Omental fat pad (tissue), 4 donors: ENCODE data around the gene STK4. TPM values are rescaled to one million over a fixed set of nuclear protein-coding genes. Genes with fewer than 3 reads are reported as not detected.
A peak's percentile ranks its signal among the peaks of the same experiment; 100 is the strongest.

Experiments used
- ATAC-seq: fragments of 150-250 bp; one replicate; pipeline ENCODE4 v1.9.1; 2016; ENCODE audit warnings: mild to moderate bottlenecking, moderate library complexity; ENCODE audit not compliant: low FRiP score
- DNase-seq: peaks from one replicate; pipeline ENCODE4 v3.0.0-alpha.2; 2019; ENCODE audit warnings: low spot score
- CTCF ChIP-seq, 3 donors: fragments of 450-650 bp; IDR thresholded peaks; one replicate each; pipeline ENCODE4 v1.5.1; 2016 to 2017; ENCODE audit warnings: antibody characterized with exemption in 3 of 3, mild to moderate bottlenecking in 3 of 3, moderate library complexity in 2 of 3
- total RNA-seq, 4 donors: library from RNA; depleted of rRNA; stranded (reverse); fragments of >200 nt; gene quantifications; one replicate each; pipeline ENCODE4 v1.1.0, GENCODE V29; 2016

Gene STK4
- total RNA-seq, 4 donors from 2014 or later = 26.4 to 51.9 (median 38.6) TPM

GRCh38 chr20:45067558-45067957 is 101.2 kb downstream of the STK4 start:
- no peak for TF ChIP-seq CTCF (IDR thresholded peaks at IDR 0.05)
- no peak for DNase-seq
- ATAC-seq = peak; percentile 83

- TF ChIP-seq CTCF (IDR thresholded peaks at IDR 0.05) = no peak
- DNase-seq (no peak), ATAC-seq (no peak)
These were observed 102.9 kb downstream of the STK4 start for GRCh38 chr20:45069261-45069660.

- no peak for TF ChIP-seq CTCF (IDR thresholded peaks at IDR 0.05)
- ATAC-seq (no peak), DNase-seq (no peak)
These were observed 104.8 kb downstream of the STK4 start for GRCh38 chr20:45070932-45071632.

- ATAC-seq = no peak
- TF ChIP-seq CTCF (IDR thresholded peaks at IDR 0.05) = no peak
- DNase-seq = no peak
These were observed 105.8 kb downstream of the STK4 start for GRCh38 chr20:45072066-45072465.

GRCh38 chr20:45073221-45073620 is 106.9 kb downstream of the STK4 start:
- DNase-seq (no peak), ATAC-seq (no peak)
- no peak for TF ChIP-seq CTCF (IDR thresholded peaks at IDR 0.05)

GRCh38 chr20:45077559-45077958 is 111.2 kb downstream of the STK4 start:
- ATAC-seq (no peak), DNase-seq (no peak)
- TF ChIP-seq CTCF (IDR thresholded peaks at IDR 0.05) = no peak

GRCh38 chr20:45080867-45081624 is 114.7 kb downstream of the STK4 start:
- ATAC-seq = no peak
- no peak for DNase-seq
- no peak for TF ChIP-seq CTCF (IDR thresholded peaks at IDR 0.05)
